Measurements from ENCODE around the gene AMZ2. TPM values are rescaled to one million over a fixed set of nuclear protein-coding genes. Genes with fewer than 3 reads are reported as not detected.
"Not testable (repeated sequence)": the region's sequence is repeated elsewhere in the genome, so short reads cannot be mapped to it uniquely, and the experiment has no call there.

Gene AMZ2
- polyA plus RNA-seq, 3 donors: 34.0 to 67.6 (median 67.2) TPM

- H3K79me2 ChIP-seq (ENCODE audit: insufficient read depth, low read length): peaks cover 33% of the 10 kb centered on the region
- Mint-ChIP-seq H3K9me3 (peaks cover 3 to 13% (median 7%) of the 10 kb centered on the region in 7 donors), H3K4me3 (no peak overlapping the region), H3K27me3 (ENCODE audit: low read depth in 3 of 3) (no peaks in the 10 kb centered on the region), H3K36me3 (peaks cover 86 to 98% of the 10 kb centered on the region in 2 donors), H3K4me1 (peaks cover 11% of the 10 kb centered on the region), H3K27ac (no peak overlapping the region)
- no peaks in the 10 kb centered on the region for H3K27me3 ChIP-seq (ENCODE audit: control insufficient read depth in 2 of 2, insufficient read depth in 2 of 2, low read length in 2 of 2)
- H2AFZ ChIP-seq (ENCODE audit: insufficient read depth, low read depth, low read length, poor library complexity, severe bottlenecking): no peak overlapping the region
- DNase-seq: no peak
- no peak overlapping the region for H3K4me3 ChIP-seq (replicated peaks in 1 of 3; ENCODE audit: low read depth in 2 of 3, low read length in 3 of 3)
- peaks cover 90% of the 10 kb centered on the region for H4K20me1 ChIP-seq (ENCODE audit: insufficient read depth, low read length)
- no peak overlapping the region for H3K27ac ChIP-seq (ENCODE audit: low read depth in 1 of 2, low read length in 2 of 2)
- H3K4me1 ChIP-seq (ENCODE audit: control insufficient read depth in 1 of 2, insufficient read depth in 2 of 2, low read length in 2 of 2): no peaks in the 10 kb centered on the region
- H3K9ac ChIP-seq (ENCODE audit: insufficient read depth, low read length, poor library complexity, severe bottlenecking): no peak overlapping the region
- H3K4me2 ChIP-seq (replicated peaks; ENCODE audit: extremely low read depth, low read length, poor library complexity, severe bottlenecking): no peak overlapping the region
- H3K9me3 ChIP-seq (replicated peaks in 1 of 2; ENCODE audit: control insufficient read depth in 1 of 2, insufficient read depth in 1 of 2, low read length in 2 of 2): no peaks in the 10 kb centered on the region
- 100% methylated on average over 2 of the region's 5 CpGs for WGBS (ENCODE audit: insufficient coverage)
- intact Hi-C loops (cut with micrococcal nuclease): loop anchor here in 1 of 2 donors (10.0 kb wide), 1 partner anchor 117 kb away; no protein-coding TSS in a partner anchor
- peaks cover 70 to 94% of the 10 kb centered on the region in 2 donors for H3K36me3 ChIP-seq (replicated peaks in 1 of 2; ENCODE audit: control insufficient read depth in 1 of 2, insufficient read depth in 2 of 2, low read length in 2 of 2)
- TF ChIP-seq CTCF (IDR thresholded peaks at IDR 0.05): no peak
These were observed 30.0 kb downstream of the AMZ2 start for GRCh38 chr17:68277807-68278206.

GRCh38 chr17:68281965-68282364, 34.1 kb downstream of the AMZ2 start:
- DNase-seq; H3K4me1 Mint-ChIP-seq; H3K27ac Mint-ChIP-seq; H3K4me3 ChIP-seq (replicated peaks in 1 of 3; ENCODE audit: low read depth in 2 of 3, low read length in 3 of 3); H2AFZ ChIP-seq (ENCODE audit: insufficient read depth, low read depth, low read length, poor library complexity, severe bottlenecking); intact Hi-C loops (cut with micrococcal nuclease); H3K27ac ChIP-seq (ENCODE audit: low read depth in 1 of 2, low read length in 2 of 2); H3K4me2 ChIP-seq (replicated peaks; ENCODE audit: extremely low read depth, low read length, poor library complexity, severe bottlenecking); H3K4me3 Mint-ChIP-seq; H3K27me3 ChIP-seq (ENCODE audit: control insufficient read depth in 2 of 2, insufficient read depth in 2 of 2, low read length in 2 of 2); H3K9ac ChIP-seq (ENCODE audit: insufficient read depth, low read length, poor library complexity, severe bottlenecking); H3K27me3 Mint-ChIP-seq (ENCODE audit: low read depth in 3 of 3); H3K9me3 ChIP-seq (replicated peaks in 1 of 2; ENCODE audit: control insufficient read depth in 1 of 2, insufficient read depth in 1 of 2, low read length in 2 of 2); H3K4me1 ChIP-seq (ENCODE audit: control insufficient read depth in 1 of 2, insufficient read depth in 2 of 2, low read length in 2 of 2): not testable (repeated sequence)
- Histone ChIP-seq H3K36me3 (replicated peaks in 1 of 2; ENCODE audit: control insufficient read depth in 1 of 2, insufficient read depth in 2 of 2, low read length in 2 of 2) (peaks cover 62 to 92% of the 10 kb centered on the region in 2 donors), H3K79me2 (ENCODE audit: insufficient read depth, low read length) (peaks cover 71% of the 10 kb centered on the region), H4K20me1 (ENCODE audit: insufficient read depth, low read length) (peaks cover 77% of the 10 kb centered on the region)
- no CpG with 5 or more reads among the region's 6 CpGs for WGBS (ENCODE audit: insufficient coverage)
- H3K36me3 Mint-ChIP-seq: peaks cover 68 to 93% of the 10 kb centered on the region in 2 donors
- H3K9me3 Mint-ChIP-seq: peaks cover 3 to 13% (median 7%) of the 10 kb centered on the region in 7 donors
